Heart left ventricle (tissue), 16 donors: ENCODE results near the gene TPH2. TPM values are rescaled to one million over a fixed set of nuclear protein-coding genes. Genes with fewer than 3 reads are reported as not detected.

Source experiments
- ATAC-seq, 4 donors: fragments of 200-7000 bp; cut with Tn5 transposase; one replicate each; pipeline ENCODE4 v1.9.1; 2020 to 2022; ENCODE audit warnings: moderate library complexity in 4 of 4, mild to moderate bottlenecking in 3 of 4, moderate number of reproducible peaks in 1 of 4
- DNase-seq, 5 donors: peaks; one replicate each; pipeline ENCODE4 v3.0.0-alpha.2; 2020
- H3K27ac ChIP-seq, 12 donors: fragments of 200-600 bp; sonication (generic) in 4 of 12; one replicate each; pipeline versions ENCODE4 v1.5.0 to v1.8.0; 2016 to 2022; ENCODE audit warnings: mild to moderate bottlenecking in 2 of 12
- H3K27me3 ChIP-seq, 9 donors: fragments of 200-600 bp; sonication (generic) in 2 of 9; one replicate each; pipeline versions ENCODE4 v1.5.1 to v1.8.0; 2016 to 2022; ENCODE audit warnings: mild to moderate bottlenecking in 3 of 9
- H3K36me3 ChIP-seq, 9 donors: fragments of 200-600 bp; sonication (generic) in 2 of 9; one replicate each; pipeline versions ENCODE4 v1.5.0 to v1.8.0; 2018 to 2022; ENCODE audit warnings: mild to moderate bottlenecking in 2 of 9
- H3K4me1 ChIP-seq, 12 donors: fragments of 200-600 bp; sonication (generic) in 4 of 12; one replicate each; pipeline versions ENCODE4 v1.5.0 to v1.8.0; 2016 to 2022; ENCODE audit warnings: mild to moderate bottlenecking in 3 of 12
- H3K4me3 ChIP-seq, 12 donors: fragments of 200-600 bp; sonication (generic) in 4 of 12; one replicate each; pipeline versions ENCODE4 v1.5.0 to v1.8.0; 2017 to 2022; ENCODE audit warnings: mild to moderate bottlenecking in 9 of 12, moderate library complexity in 4 of 12
- H3K9me3 ChIP-seq, 12 donors: fragments of 200-600 bp; sonication (generic) in 4 of 12; one replicate each; pipeline versions ENCODE4 v1.5.0 to v1.8.0; 2016 to 2022; ENCODE audit warnings: mild to moderate bottlenecking in 1 of 12
- POLR2A ChIP-seq, 2 donors: fragments of 450-650 bp; IDR thresholded peaks; one replicate each; pipeline ENCODE4 v1.6.1; 2017; ENCODE audit warnings: antibody characterized with exemption in 2 of 2, mild to moderate bottlenecking in 2 of 2, moderate library complexity in 2 of 2
- WGBS, 4 donors: extraction: QIAGEN DNeasy Blood & Tissue Kit in 2 of 4; methylation state at CpG; one replicate each; pipeline versions ENCODE4 v1.1.5 to v1.1.7; 2013 to 2018; 5-methylcytosine and 5-hydroxymethylcytosine counted together
- intact Hi-C, 10 donors: fragments of 100-400 bp; cut with DNase I; formaldehyde crosslinking; loops; one replicate each; pipeline versions ENCODE4 v1.11.1 to v1.14.2; 2022
- polyA plus RNA-seq, 2 donors: library from polyadenylated mRNA; stranded (reverse); fragments of 200-250 nt; gene quantifications; one replicate each; pipeline ENCODE4 v1.2.3, GENCODE V29; 2013
- total RNA-seq, 9 donors: library from RNA; depleted of rRNA in 2 of 9; stranded (reverse); fragments of >200 nt in 2 of 9; fragmentation: NEBNext Ultra II Directional in 3 of 9; extraction: Animal tissue kit (Norgen Biotek cat#: 25700) in 3 of 9; gene quantifications; one replicate each; pipeline versions ENCODE4 v1.1.0 to v1.2.4, GENCODE V29; 2016 to 2023
- TF ChIP-seq, protein P1 (sequence below), 12 donors: fragments of 200-600 bp; sonication (generic) in 4 of 12; IDR thresholded peaks; one replicate each; pipeline versions ENCODE4 v1.5.0 to v1.8.0; 2018 to 2022; ENCODE audit warnings: antibody characterized with exemption in 12 of 12, mild to moderate bottlenecking in 5 of 12
- donor health status: ischemic (EF 13 %, LVEDD 7.1; RV severe dilation, severe dysfunction).
- donor health status: healthy with polysubstance abuse.
- donor health status: DM: no; HTN: yes; CAD: no.
- donor health status: DM: no; HTN: no; CAD: no.
- donor health status: ischemic (EF 25% LVEDD 6.9; RV normal size, moderate dysfunction).
- donor health status: ischemic (EF 25% LVEDD 5.7; RV mildly dilated, moderate dysfunction).
- donor health status: healthy.
- donor health status: DM: yes; HTN: yes; CAD: no.
- donor health status: ischemic (EF 35%, LVEDD 5.7; RV mildly dilated, moderate dysfunction).
- donor health status: nonischemic (EF 11% LVEDD 7.7; RV severe dilation, severe dysfunction).
- donor health status: DM: yes; HTN: yes; CAD: no.
- donor health status: PGD.
- donor health status: ischemic (EF 29% LVEDD 5.4; RV normal size, mild dysfunction).
- donor health status: nonischemic (EF 23%, LVEDD 6.1; RV moderate dilation, normal function).

The TPH2 gene
- total and polyA plus RNA-seq, 11 donors, result 0.17 TPM; not detected in 10

DNA sequence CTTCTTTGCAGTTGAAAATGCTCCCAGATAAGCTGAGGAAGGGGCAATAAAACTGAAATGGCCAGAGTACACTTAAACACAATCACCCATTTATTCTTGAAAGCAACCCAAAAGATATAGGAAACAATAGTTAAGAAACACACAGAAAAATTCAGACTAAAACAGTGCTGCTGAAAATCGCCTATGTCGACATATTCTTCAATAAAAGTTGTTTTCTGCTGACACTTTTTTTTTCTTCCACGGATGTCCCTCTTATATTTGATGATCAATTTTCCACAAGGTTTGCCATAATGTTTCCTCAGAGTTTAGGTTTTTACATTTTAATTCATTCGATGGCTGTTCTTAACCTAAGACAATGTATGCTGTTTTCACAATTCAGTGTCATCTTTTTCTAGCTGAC is 74.2 kb downstream of the TPH2 start:
- intact Hi-C loops, result loop anchor here in 1 of 10 donors (10.0 kb wide), 1 partner anchor 272 kb away; no protein-coding TSS in a partner anchor
- no peaks in the 10 kb centered on the region for H3K9me3 ChIP-seq
- DNase-seq (no peak), ATAC-seq (no peak)
- peaks cover 0 to 9% (median 0%) of the 10 kb centered on the region in 12 donors for H3K4me1 ChIP-seq
- H3K27me3 ChIP-seq, result peaks cover 0 to 3% (median 0%) of the 10 kb centered on the region in 9 donors
- TF ChIP-seq, protein P1, sequence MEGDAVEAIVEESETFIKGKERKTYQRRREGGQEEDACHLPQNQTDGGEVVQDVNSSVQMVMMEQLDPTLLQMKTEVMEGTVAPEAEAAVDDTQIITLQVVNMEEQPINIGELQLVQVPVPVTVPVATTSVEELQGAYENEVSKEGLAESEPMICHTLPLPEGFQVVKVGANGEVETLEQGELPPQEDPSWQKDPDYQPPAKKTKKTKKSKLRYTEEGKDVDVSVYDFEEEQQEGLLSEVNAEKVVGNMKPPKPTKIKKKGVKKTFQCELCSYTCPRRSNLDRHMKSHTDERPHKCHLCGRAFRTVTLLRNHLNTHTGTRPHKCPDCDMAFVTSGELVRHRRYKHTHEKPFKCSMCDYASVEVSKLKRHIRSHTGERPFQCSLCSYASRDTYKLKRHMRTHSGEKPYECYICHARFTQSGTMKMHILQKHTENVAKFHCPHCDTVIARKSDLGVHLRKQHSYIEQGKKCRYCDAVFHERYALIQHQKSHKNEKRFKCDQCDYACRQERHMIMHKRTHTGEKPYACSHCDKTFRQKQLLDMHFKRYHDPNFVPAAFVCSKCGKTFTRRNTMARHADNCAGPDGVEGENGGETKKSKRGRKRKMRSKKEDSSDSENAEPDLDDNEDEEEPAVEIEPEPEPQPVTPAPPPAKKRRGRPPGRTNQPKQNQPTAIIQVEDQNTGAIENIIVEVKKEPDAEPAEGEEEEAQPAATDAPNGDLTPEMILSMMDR (IDR thresholded peaks at IDR 0.05), result no peak
- TF ChIP-seq POLR2A (IDR thresholded peaks at IDR 0.05), result no peak
- H3K4me3 ChIP-seq, result no peak overlapping the region
- 68 to 91% (median 74%) methylated on average over 4 of the region's 4 CpGs for WGBS, 4 donors
- no peak overlapping the region for H3K27ac ChIP-seq
- H3K36me3 ChIP-seq, result no peaks in the 10 kb centered on the region

DNA sequence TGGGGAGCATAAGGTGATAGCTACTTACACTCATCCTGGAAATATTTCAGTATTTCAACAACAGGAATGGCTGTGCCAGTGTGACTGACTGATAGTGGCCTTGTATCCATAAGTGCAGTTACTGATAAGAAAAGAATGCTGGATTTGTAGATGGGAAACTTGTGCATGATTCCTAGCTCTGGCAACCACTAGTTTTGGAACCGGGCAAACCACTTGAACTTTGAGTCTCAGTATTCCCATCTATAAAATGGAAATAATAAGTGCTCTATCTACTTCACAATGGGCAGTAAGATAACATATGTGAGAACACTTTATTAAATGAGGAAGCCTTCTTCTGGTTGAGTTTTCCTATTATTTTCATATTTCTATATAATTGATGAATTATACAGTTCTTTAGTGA is 77.2 kb downstream of the TPH2 start:
- Histone ChIP-seq H3K4me3 (no peak overlapping the region), H3K4me1 (peaks cover 0 to 9% (median 0%) of the 10 kb centered on the region in 12 donors), H3K27me3 (peaks cover 0 to 12% (median 0%) of the 10 kb centered on the region in 9 donors), H3K36me3 (no peaks in the 10 kb centered on the region), H3K9me3 (no peaks in the 10 kb centered on the region), H3K27ac (no peak overlapping the region)
- intact Hi-C loops, result loop anchor here in 1 of 10 donors (10.0 kb wide), 1 partner anchor 269 kb away; no protein-coding TSS in a partner anchor
- no peak for TF ChIP-seq POLR2A (IDR thresholded peaks at IDR 0.05)
- TF ChIP-seq, protein P1 (IDR thresholded peaks at IDR 0.05), result no peak
- no peak for DNase-seq
- ATAC-seq, result no peak
- 55 to 62% (median 59%) methylated on average over 1 of the region's 1 CpG for WGBS, 4 donors

DNA sequence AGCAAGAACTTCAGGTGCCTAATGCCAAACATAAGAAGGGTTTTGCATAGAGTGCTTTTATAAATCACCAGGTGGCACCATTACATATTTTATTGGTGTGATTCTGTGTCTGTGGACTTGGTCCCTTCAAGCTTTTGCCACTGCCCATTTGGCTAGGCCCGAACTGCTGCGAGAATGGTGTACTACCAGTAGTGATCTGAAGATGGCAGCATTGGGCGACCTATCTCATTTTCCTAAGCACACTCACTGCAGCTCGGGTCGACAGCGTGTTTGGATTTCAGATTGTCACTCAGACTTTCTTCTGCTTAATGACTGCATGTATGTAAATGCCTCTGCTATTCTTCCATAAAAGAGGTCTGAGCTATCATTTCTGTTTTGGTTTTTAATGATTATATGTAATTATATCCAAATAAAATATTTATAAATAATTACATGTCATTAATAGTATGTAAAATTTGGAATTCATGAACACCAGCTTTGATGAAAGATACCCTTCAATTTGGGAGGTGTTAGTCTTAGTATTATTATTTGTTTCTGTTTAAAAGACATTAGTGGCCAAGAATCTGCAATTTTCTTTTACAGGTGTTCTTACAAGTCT is 78.5 kb downstream of the TPH2 start:
- Histone ChIP-seq H3K36me3 (no peaks in the 10 kb centered on the region), H3K4me3 (no peak overlapping the region), H3K9me3 (no peaks in the 10 kb centered on the region), H3K27me3 (peaks cover 0 to 12% (median 0%) of the 10 kb centered on the region in 9 donors), H3K27ac (no peak overlapping the region), H3K4me1 (peaks cover 0 to 9% (median 0%) of the 10 kb centered on the region in 12 donors)
- WGBS, 4 donors, result 1% methylated on average over 6 of the region's 6 CpGs
- TF ChIP-seq, protein P1 (IDR thresholded peaks at IDR 0.05), result peak; percentile 61 to 84 (median 76)
- no peak for TF ChIP-seq POLR2A (IDR thresholded peaks at IDR 0.05)
- DNase-seq (peak in 4 of 5 donors; percentile 37 to 60 (median 48)), ATAC-seq (peak in 3 of 4 donors; percentile 79 to 91 (median 84))
- intact Hi-C loops, result loop anchor here in 1 of 10 donors (10.0 kb wide), 1 partner anchor 268 kb away; no protein-coding TSS in a partner anchor

DNA sequence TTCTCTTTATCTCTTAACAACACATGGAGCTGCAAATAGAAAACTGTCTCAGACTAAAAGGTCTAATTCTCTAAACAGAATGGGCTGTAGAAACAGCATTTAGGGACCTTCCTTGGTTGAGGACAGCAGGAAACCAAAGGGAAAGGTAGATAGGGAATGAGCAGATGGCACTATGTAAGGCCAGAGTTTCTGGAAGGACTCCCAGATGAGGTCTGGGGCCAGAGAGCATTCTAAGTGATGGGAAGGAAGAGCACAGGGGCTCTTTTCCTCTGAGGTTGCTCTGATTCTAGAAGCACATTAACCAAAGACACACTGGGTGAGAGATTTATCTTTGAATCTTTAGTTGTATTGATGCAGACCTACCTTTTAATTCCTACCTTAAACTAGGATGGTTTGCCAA is 79.4 kb downstream of the TPH2 start:
- intact Hi-C loops, result loop anchor here in 1 of 10 donors (10.0 kb wide), 1 partner anchor 267 kb away; no protein-coding TSS in a partner anchor
- peaks cover 0 to 12% (median 0%) of the 10 kb centered on the region in 9 donors for H3K27me3 ChIP-seq
- no peak for ATAC-seq
- TF ChIP-seq POLR2A (IDR thresholded peaks at IDR 0.05), result no peak
- TF ChIP-seq, protein P1 (IDR thresholded peaks at IDR 0.05), result no peak
- H3K4me3 ChIP-seq, result no peak overlapping the region
- peaks cover 0 to 9% (median 0%) of the 10 kb centered on the region in 12 donors for H3K4me1 ChIP-seq
- no peak overlapping the region for H3K27ac ChIP-seq
- no peaks in the 10 kb centered on the region for H3K36me3 ChIP-seq
- H3K9me3 ChIP-seq, result no peaks in the 10 kb centered on the region
- DNase-seq, result no peak
